Colon (tissue), 2 donors: ENCODE data around the gene BOD1.
"Not testable (repeated sequence)": the region's sequence is repeated elsewhere in the genome, so short reads cannot be mapped to it uniquely, and the experiment has no call there.

Experiments used
- FAIRE-seq: peaks from 2 replicates; lab custom pipeline; 2012; peaks lifted over from hg19 to GRCh38; lab: Jason Lieb, UNC
- donor health status: control.
- donor health status: control.

Gene BOD1

GRCh38 chr5:173615884-173616576, 420 bp downstream of the BOD1 start:
- no peak for FAIRE-seq

- FAIRE-seq: no peak
These were observed 1.9 kb downstream of the BOD1 start for GRCh38 chr5:173614591-173614990.

- no peak for FAIRE-seq
These were observed 2.9 kb downstream of the BOD1 start for GRCh38 chr5:173613433-173614159.

- FAIRE-seq: no peak
These were observed 3.5 kb downstream of the BOD1 start for GRCh38 chr5:173612948-173613347.

GRCh38 chr5:173611706-173612105, 4.7 kb downstream of the BOD1 start:
- no peak for FAIRE-seq

GRCh38 chr5:173604141-173604540, 12.3 kb downstream of the BOD1 start:
- FAIRE-seq: no peak

- no peak for FAIRE-seq
These were observed 14.0 kb downstream of the BOD1 start for GRCh38 chr5:173602423-173602822.

- FAIRE-seq: no peak
These were observed 17.8 kb downstream of the BOD1 start for GRCh38 chr5:173598686-173599085.

GRCh38 chr5:173597304-173597703, 19.1 kb downstream of the BOD1 start:
- no peak for FAIRE-seq

GRCh38 chr5:173595841-173596240, 20.6 kb downstream of the BOD1 start:
- FAIRE-seq: no peak

- FAIRE-seq: no peak
These were observed 22.4 kb downstream of the BOD1 start for GRCh38 chr5:173594061-173594460.

GRCh38 chr5:173592050-173592669, 24.3 kb downstream of the BOD1 start:
- no peak for FAIRE-seq

GRCh38 chr5:173591056-173591514, 25.4 kb downstream of the BOD1 start:
- no peak for FAIRE-seq

- FAIRE-seq: no peak
These were observed 25.9 kb downstream of the BOD1 start for GRCh38 chr5:173590436-173591055.

GRCh38 chr5:173586133-173586532, 30.3 kb downstream of the BOD1 start:
- FAIRE-seq: not testable (repeated sequence)

GRCh38 chr5:173583346-173583745, 33.1 kb downstream of the BOD1 start:
- FAIRE-seq: no peak

- FAIRE-seq: no peak
These were observed 34.0 kb downstream of the BOD1 start for GRCh38 chr5:173582216-173583111.

- no peak for FAIRE-seq
These were observed 34.8 kb downstream of the BOD1 start for GRCh38 chr5:173581408-173582215.

GRCh38 chr5:173578947-173579615, 37.4 kb downstream of the BOD1 start:
- no peak for FAIRE-seq

- FAIRE-seq: no peak
These were observed 38.6 kb downstream of the BOD1 start for GRCh38 chr5:173577817-173578216.
